Spleen (tissue), 11 donors: ENCODE results near the gene N4BP3. TPM values are rescaled to one million over a fixed set of nuclear protein-coding genes. Genes with fewer than 3 reads are reported as not detected.
"Not testable (repeated sequence)": the region's sequence is repeated elsewhere in the genome, so short reads cannot be mapped to it uniquely, and the experiment has no call there.

Experiments
- DNase-seq: peaks from one replicate; pipeline ENCODE4 v3.0.0-alpha.2; 2020
- H3K27ac ChIP-seq, 8 donors: fragments of 200-600 bp; sonication (generic) in 7 of 8; 1 replicate in 4 of 8; 2 replicates in 4 of 8; pipeline versions ENCODE4 v1.5.0 to v1.8.0; 2016 to 2021; ENCODE audit warnings: inconsistent platforms in 4 of 8, mild to moderate bottlenecking in 4 of 8, moderate library complexity in 1 of 8
- H3K27me3 ChIP-seq, 7 donors: fragments of 200-600 bp; sonication (generic) in 6 of 7; replicated peaks in 1 of 7; 1 replicate in 4 of 7; 2 replicates in 3 of 7; pipeline versions ENCODE4 v1.5.0 to v1.8.0; 2016 to 2021; ENCODE audit warnings: inconsistent platforms in 3 of 7, mild to moderate bottlenecking in 1 of 7
- H3K36me3 ChIP-seq, 6 donors: fragments of 200-600 bp; sonication (generic) in 5 of 6; 1 replicate in 4 of 6; 2 replicates in 2 of 6; pipeline versions ENCODE4 v1.5.0 to v1.8.0; 2016 to 2021; ENCODE audit warnings: inconsistent platforms in 2 of 6
- H3K4me1 ChIP-seq, 6 donors: fragments of 200-600 bp; sonication (generic) in 5 of 6; 1 replicate in 3 of 6; 2 replicates in 3 of 6; pipeline versions ENCODE4 v1.5.0 to v1.8.0; 2016 to 2021; ENCODE audit warnings: inconsistent platforms in 3 of 6
- H3K4me3 ChIP-seq, 8 donors: fragments of 200-600 bp; sonication (generic) in 7 of 8; 1 replicate in 4 of 8; 2 replicates in 4 of 8; pipeline versions ENCODE4 v1.5.0 to v1.8.0; 2016 to 2021; ENCODE audit warnings: inconsistent platforms in 4 of 8, mild to moderate bottlenecking in 4 of 8, moderate library complexity in 2 of 8
- H3K9me3 ChIP-seq, 8 donors: fragments of 200-600 bp; sonication (generic) in 7 of 8; 1 replicate in 4 of 8; 2 replicates in 4 of 8; pipeline versions ENCODE4 v1.5.0 to v1.8.0; 2016 to 2021; ENCODE audit warnings: inconsistent platforms in 4 of 8
- CTCF ChIP-seq, 11 experiments: fragments of 200-600 bp in 7 of 11; fragments of 450-650 bp in 4 of 11; sonication (generic) in 4 of 11; IDR thresholded peaks in 8 of 11; conservative IDR thresholded peaks in 3 of 11; 1 replicate in 7 of 11; 2 replicates in 4 of 11; pipeline versions ENCODE4 v1.4.0 to v1.8.0; 2016 to 2021; ENCODE audit warnings: antibody characterized with exemption in 11 of 11, inconsistent platforms in 4 of 11, mild to moderate bottlenecking in 1 of 11
- POLR2A ChIP-seq, 3 donors: fragments of 450-650 bp; IDR thresholded peaks; one replicate each; pipeline ENCODE4 v1.5.1; 2017; ENCODE audit warnings: antibody characterized with exemption in 3 of 3, mild to moderate bottlenecking in 1 of 3
- POLR2AphosphoS5 ChIP-seq, 3 donors: sonication (generic); formaldehyde crosslinking; IDR thresholded peaks; one replicate each; pipeline ENCODE4 v1.5.1; 2017; ENCODE audit warnings: antibody characterized with exemption in 3 of 3
- WGBS, 5 donors: extraction: QIAGEN DNeasy Blood & Tissue Kit in 3 of 5; methylation state at CpG; one replicate each; pipeline versions ENCODE4 v1.1.5 to v1.1.7; 2013 to 2018; 5-methylcytosine and 5-hydroxymethylcytosine counted together
- intact Hi-C: fragments of 100-400 bp; cut with DNase I; formaldehyde crosslinking; loops from one replicate; pipeline ENCODE4 v1.15.0; 2023; ENCODE audit warnings: low total_unique reads
- polyA plus RNA-seq, 3 donors: library from polyadenylated mRNA; stranded (reverse); fragments of 200-250 nt; gene quantifications; one replicate each; pipeline ENCODE4 v1.2.1, GENCODE V29; 2013
- total RNA-seq, 7 donors: library from RNA; depleted of rRNA in 3 of 7; stranded (reverse); fragments of >200 nt in 3 of 7; fragmentation: NEBNext Ultra II Directional in 4 of 7; extraction: Animal tissue kit (Norgen Biotek cat#: 25700) in 4 of 7; gene quantifications; one replicate each; pipeline versions ENCODE4 v1.1.0 to v1.2.1, GENCODE V29; 2016 to 2021
- donor health status: healthy with polysubstance abuse.
- donor health status: DM: no; HTN: no; CAD: no; lungs with moderate emphysema.
- donor health status: DM: no; HTN: no; CAD: no.
- donor health status: Bipolar disorder and iron deficiency.
- donor health status: healthy.
- donor health status: DM: no; HTN: no; CAD: no.
- donor health status: DM: yes; HTN: yes; CAD: no.

Gene N4BP3
- total and polyA plus RNA-seq, 10 donors = 1.2 to 6.6 (median 3.5) TPM

GRCh38 chr5:178123966-178124925 lies 10.9 kb downstream of the N4BP3 start:
- H3K36me3 ChIP-seq = peaks cover 0 to 18% (median 0%) of the 10 kb centered on the region in 6 donors
- H3K4me1 ChIP-seq = peaks cover 22 to 37% (median 31%) of the 10 kb centered on the region in 6 donors
- TF ChIP-seq POLR2AphosphoS5 (IDR thresholded peaks at IDR 0.05) (no peak), POLR2A (IDR thresholded peaks at IDR 0.05) (no peak), CTCF (IDR thresholded peaks at IDR 0.05 in 8 of 11, conservative IDR thresholded peaks at IDR 0.05 in 3 of 11) (no peak)
- intact Hi-C loops = no loop called here
- no peak overlapping the region for H3K4me3 ChIP-seq
- no peak overlapping the region for H3K27ac ChIP-seq
- DNase-seq = no peak
- 89 to 95% (median 93%) methylated on average over 15 to 18 of the region's 18 CpGs for WGBS, 5 donors
- no peaks in the 10 kb centered on the region for H3K9me3 ChIP-seq
- H3K27me3 ChIP-seq = peaks cover 0 to 32% (median 0%) of the 10 kb centered on the region in 7 donors

GRCh38 chr5:178125253-178125906 lies 12.0 kb downstream of the N4BP3 start:
- Histone ChIP-seq H3K27me3 (peaks cover 0 to 21% (median 0%) of the 10 kb centered on the region in 7 donors), H3K27ac (no peak overlapping the region), H3K4me3 (no peak overlapping the region), H3K9me3 (no peaks in the 10 kb centered on the region), H3K36me3 (peaks cover 0 to 12% (median 0%) of the 10 kb centered on the region in 6 donors), H3K4me1 (peaks cover 15 to 37% (median 27%) of the 10 kb centered on the region in 6 donors)
- intact Hi-C loops = no loop called here
- DNase-seq = no peak
- WGBS, 5 donors = 68 to 87% (median 77%) methylated on average over 10 of the region's 10 CpGs
- TF ChIP-seq POLR2AphosphoS5 (IDR thresholded peaks at IDR 0.05) = no peak
- no peak for TF ChIP-seq CTCF (IDR thresholded peaks at IDR 0.05 in 8 of 11, conservative IDR thresholded peaks at IDR 0.05 in 3 of 11)

- Histone ChIP-seq H3K27me3 (peaks cover 0 to 9% (median 0%) of the 10 kb centered on the region in 7 donors), H3K27ac (no peak overlapping the region), H3K4me1 (peaks cover 4 to 32% (median 19%) of the 10 kb centered on the region in 6 donors), H3K4me3 (no peak overlapping the region), H3K36me3 (peaks cover 0 to 11% (median 0%) of the 10 kb centered on the region in 6 donors), H3K9me3 (no peaks in the 10 kb centered on the region)
- WGBS, 5 donors = 62 to 84% (median 78%) methylated on average over 3 of the region's 3 CpGs
- intact Hi-C loops = no loop called here
- no peak for DNase-seq
- TF ChIP-seq CTCF (IDR thresholded peaks at IDR 0.05 in 8 of 11, conservative IDR thresholded peaks at IDR 0.05 in 3 of 11) (no peak), POLR2A (IDR thresholded peaks at IDR 0.05) (no peak), POLR2AphosphoS5 (IDR thresholded peaks at IDR 0.05) (no peak)
Measured at GRCh38 chr5:178126556-178126955, 13.2 kb downstream of the N4BP3 start.

- DNase-seq, intact Hi-C loops, H3K27me3 ChIP-seq, H3K9me3 ChIP-seq, H3K36me3 ChIP-seq, H3K4me3 ChIP-seq, H3K27ac ChIP-seq: not testable (repeated sequence)
- H3K4me1 ChIP-seq = peaks cover 7 to 32% (median 19%) of the 10 kb centered on the region in 6 donors
- WGBS, 5 donors = 59 to 81% (median 76%) methylated on average over 11 to 14 of the region's 14 CpGs
Measured at GRCh38 chr5:178127300-178128009, 14.1 kb downstream of the N4BP3 start.
